Peyer's patch (tissue), 4 donors: ENCODE measurements around the gene EPHB1. TPM values are rescaled to one million over a fixed set of nuclear protein-coding genes. Genes with fewer than 3 reads are reported as not detected.

Experiments used
- DNase-seq, 3 donors: peaks; one replicate each; pipeline ENCODE4 v3.0.0-alpha.2; 2017 to 2019
- H3K27ac ChIP-seq, 4 donors: fragments of 200-600 bp; sonication (generic); one replicate each; pipeline ENCODE4 v1.5.1; 2016 to 2019
- H3K27me3 ChIP-seq, 2 donors: fragments of 200-600 bp; sonication (generic); one replicate each; pipeline ENCODE4 v1.5.1; 2019
- H3K36me3 ChIP-seq, 3 donors: fragments of 200-600 bp; sonication (generic); one replicate each; pipeline ENCODE4 v1.5.1; 2016 to 2019
- H3K4me1 ChIP-seq, 4 donors: fragments of 200-600 bp; sonication (generic); one replicate each; pipeline ENCODE4 v1.5.1; 2016 to 2019
- H3K4me3 ChIP-seq, 4 donors: fragments of 200-600 bp; sonication (generic); 1 replicate in 3 of 4; 2 replicates in 1 of 4; pipeline ENCODE4 v1.5.1; 2016 to 2019; ENCODE audit warnings: mild to moderate bottlenecking in 1 of 4
- H3K9me3 ChIP-seq, 4 donors: fragments of 200-600 bp; sonication (generic); one replicate each; pipeline ENCODE4 v1.5.1; 2016 to 2019; ENCODE audit warnings: mild to moderate bottlenecking in 1 of 4
- CTCF ChIP-seq, 6 experiments: fragments of 450-650 bp in 4 of 6; fragments of 200-600 bp in 2 of 6; sonication (generic) in 1 of 6; IDR thresholded peaks; one replicate each; pipeline ENCODE4 v1.5.1; 2017 to 2019; ENCODE audit warnings: antibody characterized with exemption in 6 of 6, mild to moderate bottlenecking in 3 of 6, moderate library complexity in 1 of 6
- POLR2A ChIP-seq, 2 donors: fragments of 450-650 bp; IDR thresholded peaks; one replicate each; pipeline ENCODE4 v1.5.1; 2017; ENCODE audit warnings: antibody characterized with exemption in 2 of 2, mild to moderate bottlenecking in 2 of 2, moderate library complexity in 2 of 2
- total RNA-seq, 4 donors: library from RNA; depleted of rRNA; stranded (reverse); fragments of >200 nt; gene quantifications; one replicate each; pipeline ENCODE4 v1.1.0, GENCODE V29; 2016

Gene EPHB1
- total RNA-seq, 4 donors from 2014 or later = 0.18 to 3.2 (median 0.68) TPM

GRCh38 chr3:134813618-134814017 is 18.6 kb downstream of the EPHB1 start:
- H3K4me3 ChIP-seq = no peak overlapping the region
- no peak for DNase-seq
- no peak overlapping the region for H3K27ac ChIP-seq
- H3K27me3 ChIP-seq = no peaks in the 10 kb centered on the region
- TF ChIP-seq POLR2A (IDR thresholded peaks at IDR 0.05) (no peak), CTCF (IDR thresholded peaks at IDR 0.05) (no peak)
- no peaks in the 10 kb centered on the region for H3K36me3 ChIP-seq
- no peaks in the 10 kb centered on the region for H3K4me1 ChIP-seq
- H3K9me3 ChIP-seq = no peaks in the 10 kb centered on the region

DNA sequence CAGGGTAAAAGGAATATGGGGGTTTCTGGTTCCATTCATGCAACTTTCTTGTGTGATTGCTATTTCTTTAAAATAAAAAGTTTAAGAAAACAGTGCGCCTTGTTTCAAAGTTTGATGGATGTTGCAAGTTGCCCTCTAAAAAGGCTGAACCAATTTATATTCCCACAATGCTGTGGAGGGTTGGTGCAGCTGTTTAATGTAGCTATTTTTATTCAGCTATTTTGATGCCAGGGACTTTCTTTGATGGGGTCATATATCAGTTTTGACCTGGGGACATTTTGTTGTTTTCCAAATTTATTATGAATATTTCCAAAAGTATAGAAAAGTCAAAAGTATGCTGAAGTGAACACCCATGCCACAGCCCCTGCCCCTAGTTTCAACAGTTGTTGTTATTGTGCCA is 20.5 kb downstream of the EPHB1 start:
- H3K4me3 ChIP-seq = no peak overlapping the region
- H3K9me3 ChIP-seq = no peaks in the 10 kb centered on the region
- no peaks in the 10 kb centered on the region for H3K4me1 ChIP-seq
- no peak overlapping the region for H3K27ac ChIP-seq
- no peaks in the 10 kb centered on the region for H3K27me3 ChIP-seq
- no peaks in the 10 kb centered on the region for H3K36me3 ChIP-seq
- TF ChIP-seq POLR2A (IDR thresholded peaks at IDR 0.05) = no peak
- no peak for TF ChIP-seq CTCF (IDR thresholded peaks at IDR 0.05)
- no peak for DNase-seq

DNA sequence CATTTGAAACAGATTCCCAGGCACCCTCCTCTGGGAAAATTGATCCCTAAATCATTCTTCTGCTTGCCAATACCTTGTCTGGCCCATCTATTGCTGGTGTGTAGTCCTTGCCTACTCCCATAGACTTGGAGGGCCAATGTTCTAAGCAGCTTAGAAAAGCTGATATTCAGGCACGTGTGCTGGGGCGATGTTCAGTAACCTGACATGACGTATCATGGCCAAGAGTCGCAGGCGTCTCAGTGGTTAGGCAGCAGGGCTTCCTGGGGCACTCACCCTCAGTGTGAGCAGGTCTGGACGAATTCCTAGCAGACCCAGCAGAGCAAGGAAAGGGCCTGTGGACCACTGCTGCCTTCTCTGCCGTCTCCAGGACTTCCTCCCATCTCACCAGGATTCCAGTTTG is 21.6 kb downstream of the EPHB1 start:
- Histone ChIP-seq H3K27ac (no peak overlapping the region), H3K9me3 (no peaks in the 10 kb centered on the region), H3K36me3 (no peaks in the 10 kb centered on the region), H3K27me3 (no peaks in the 10 kb centered on the region), H3K4me3 (no peak overlapping the region), H3K4me1 (no peaks in the 10 kb centered on the region)
- DNase-seq = no peak
- TF ChIP-seq POLR2A (IDR thresholded peaks at IDR 0.05) (no peak), CTCF (IDR thresholded peaks at IDR 0.05) (no peak)

DNA sequence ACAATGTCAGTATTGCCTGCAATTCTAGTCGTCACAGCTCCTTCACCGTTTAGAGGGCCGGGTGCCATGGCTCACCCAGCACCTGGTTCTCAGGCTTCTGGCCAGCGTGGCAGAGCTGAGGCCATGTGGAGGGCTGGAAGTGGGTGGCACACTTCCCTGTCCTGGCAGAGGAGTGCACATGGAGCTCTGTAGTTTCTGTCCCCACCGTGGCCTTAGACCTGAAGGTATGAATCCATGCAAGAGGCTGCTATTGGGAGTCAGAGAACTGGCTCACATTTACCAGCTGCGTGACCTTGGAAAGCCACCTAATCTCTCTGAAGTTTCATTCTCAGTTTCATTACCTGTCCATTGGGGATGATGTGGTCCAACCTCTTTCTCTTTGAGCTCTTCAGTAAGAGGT is 22.2 kb downstream of the EPHB1 start:
- Histone ChIP-seq H3K4me1 (no peaks in the 10 kb centered on the region), H3K36me3 (no peaks in the 10 kb centered on the region), H3K4me3 (no peak overlapping the region), H3K27me3 (no peaks in the 10 kb centered on the region), H3K27ac (no peak overlapping the region), H3K9me3 (no peaks in the 10 kb centered on the region)
- no peak for DNase-seq
- TF ChIP-seq POLR2A (IDR thresholded peaks at IDR 0.05) (no peak), CTCF (IDR thresholded peaks at IDR 0.05) (no peak)

- no peak overlapping the region for H3K27ac ChIP-seq
- H3K9me3 ChIP-seq = no peaks in the 10 kb centered on the region
- no peaks in the 10 kb centered on the region for H3K4me1 ChIP-seq
- no peak for DNase-seq
- H3K36me3 ChIP-seq = no peaks in the 10 kb centered on the region
- H3K4me3 ChIP-seq = no peak overlapping the region
- no peaks in the 10 kb centered on the region for H3K27me3 ChIP-seq
- TF ChIP-seq POLR2A (IDR thresholded peaks at IDR 0.05) = no peak
- no peak for TF ChIP-seq CTCF (IDR thresholded peaks at IDR 0.05)
These were observed 25.9 kb downstream of the EPHB1 start for GRCh38 chr3:134820994-134821393.

GRCh38 chr3:134822090-134822489 is 27.0 kb downstream of the EPHB1 start:
- Histone ChIP-seq H3K27me3 (no peaks in the 10 kb centered on the region), H3K36me3 (no peaks in the 10 kb centered on the region), H3K9me3 (no peaks in the 10 kb centered on the region), H3K4me3 (no peak overlapping the region), H3K4me1 (no peaks in the 10 kb centered on the region), H3K27ac (no peak overlapping the region)
- TF ChIP-seq POLR2A (IDR thresholded peaks at IDR 0.05) (no peak), CTCF (IDR thresholded peaks at IDR 0.05) (no peak)
- DNase-seq = no peak
